PC-9 (cell line): ENCODE data around the gene PRKACB.

Experiments
- CTCF ChIP-seq: fragments of 200-600 bp; sonication (generic); conservative IDR thresholded peaks from 2 replicates; pipeline ENCODE4 v1.6.1; 2017; ENCODE audit warnings: mixed run types, antibody characterized with exemption, mild to moderate bottlenecking, moderate library complexity
- EZH2 ChIP-seq: fragments of 200-600 bp; sonication (generic); IDR thresholded peaks from 2 replicates; pipeline ENCODE4 v1.8.0; 2017; ENCODE audit warnings: antibody characterized with exemption, low read depth

GRCh38 chr1:84141182-84142003 is 2.7 kb upstream of the PRKACB start:
- TF ChIP-seq CTCF (peak; percentile 90), EZH2 (no peak)
